ENCODE results near the gene FRMPD4.
A peak's percentile ranks its signal among the peaks of the same experiment; 100 is the strongest.

The FRMPD4 gene

DNA sequence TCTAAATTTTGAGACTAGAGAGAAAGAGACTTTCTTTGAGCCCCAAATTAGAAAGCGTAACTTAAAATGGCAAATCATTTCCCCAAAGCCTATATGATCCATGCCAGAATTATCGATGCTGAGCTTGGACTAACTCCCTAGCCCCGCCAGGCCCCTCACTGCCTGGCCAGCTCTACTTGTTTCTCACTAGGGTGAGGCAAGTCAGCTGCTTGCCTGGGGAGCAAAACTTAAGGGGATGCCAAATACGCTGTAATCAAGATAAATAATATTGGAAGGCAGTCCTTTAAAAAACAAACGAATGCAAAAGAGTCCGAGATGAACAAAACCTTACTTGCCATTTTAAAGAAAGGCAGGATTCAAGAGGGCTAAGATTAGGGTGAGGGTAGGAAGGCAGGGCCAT is 236.0 kb downstream of the FRMPD4 start:
- DNase-seq (ENCODE audit: low spot score in 2 of 2): no peak
- H3K9me3 ChIP-seq: no peaks in the 10 kb centered on the region
- no peaks in the 10 kb centered on the region for H3K4me1 ChIP-seq
- no peaks in the 10 kb centered on the region for H3K36me3 ChIP-seq (replicated peaks)
- H3K4me3 ChIP-seq: no peak overlapping the region
- in situ Hi-C loops (cut with MboI; ENCODE audit: low sequenced_read_pairs): no loop called here
- no peaks in the 10 kb centered on the region for H3K27me3 ChIP-seq (ENCODE audit: low read depth)

DNA sequence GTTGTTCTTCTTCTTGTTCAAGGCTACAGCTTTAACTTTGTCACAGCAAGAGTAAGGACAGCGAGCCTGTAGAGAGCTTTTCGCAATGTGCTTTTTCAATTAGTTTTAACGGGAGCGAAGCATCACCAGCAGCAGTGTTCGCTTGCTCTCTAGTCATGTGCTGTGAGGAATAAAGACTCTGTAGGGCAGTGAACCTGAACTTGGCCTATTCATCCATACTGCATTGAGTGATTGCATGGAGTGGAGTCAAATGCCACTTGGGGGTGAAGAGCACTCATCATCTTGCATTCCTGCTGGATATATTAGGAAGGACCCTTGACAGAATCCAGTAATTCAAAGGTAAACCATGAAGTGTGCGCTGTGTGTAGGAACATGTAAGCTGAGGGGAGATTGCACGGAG is 240.0 kb downstream of the FRMPD4 start:
- no peaks in the 10 kb centered on the region for H3K4me1 ChIP-seq
- no peaks in the 10 kb centered on the region for H3K9me3 ChIP-seq
- no peaks in the 10 kb centered on the region for H3K27me3 ChIP-seq (ENCODE audit: low read depth)
- in situ Hi-C loops (cut with MboI; ENCODE audit: low sequenced_read_pairs): no loop called here
- no peak for DNase-seq (ENCODE audit: low spot score in 2 of 2)
- H3K4me3 ChIP-seq: no peak overlapping the region
- no peaks in the 10 kb centered on the region for H3K36me3 ChIP-seq (replicated peaks)

DNA sequence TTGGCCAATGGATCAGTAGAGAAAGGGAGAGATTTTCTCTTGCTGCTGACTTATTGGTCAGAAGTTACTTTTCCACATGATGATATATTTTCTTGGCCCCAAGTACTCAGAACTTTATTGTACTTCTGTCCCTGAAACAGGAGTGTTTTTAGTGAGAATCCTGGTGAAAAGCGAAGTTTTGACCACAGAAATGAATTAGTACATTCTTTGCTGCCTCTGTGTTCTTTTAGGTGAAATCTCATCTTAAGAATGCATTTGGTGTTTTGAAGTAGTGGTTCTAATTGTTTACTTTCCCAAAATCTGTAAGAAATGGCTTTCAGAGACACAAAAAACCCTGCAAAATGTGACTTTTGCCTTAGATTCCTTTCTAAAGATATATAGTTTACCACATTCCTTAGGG is 240.4 kb downstream of the FRMPD4 start:
- H3K4me1 ChIP-seq: no peaks in the 10 kb centered on the region
- no peaks in the 10 kb centered on the region for H3K36me3 ChIP-seq (replicated peaks)
- H3K4me3 ChIP-seq: no peak overlapping the region
- H3K27me3 ChIP-seq (ENCODE audit: low read depth): no peaks in the 10 kb centered on the region
- H3K9me3 ChIP-seq: no peaks in the 10 kb centered on the region
- in situ Hi-C loops (cut with MboI; ENCODE audit: low sequenced_read_pairs): no loop called here
- no peak for DNase-seq (ENCODE audit: low spot score in 2 of 2)

DNA sequence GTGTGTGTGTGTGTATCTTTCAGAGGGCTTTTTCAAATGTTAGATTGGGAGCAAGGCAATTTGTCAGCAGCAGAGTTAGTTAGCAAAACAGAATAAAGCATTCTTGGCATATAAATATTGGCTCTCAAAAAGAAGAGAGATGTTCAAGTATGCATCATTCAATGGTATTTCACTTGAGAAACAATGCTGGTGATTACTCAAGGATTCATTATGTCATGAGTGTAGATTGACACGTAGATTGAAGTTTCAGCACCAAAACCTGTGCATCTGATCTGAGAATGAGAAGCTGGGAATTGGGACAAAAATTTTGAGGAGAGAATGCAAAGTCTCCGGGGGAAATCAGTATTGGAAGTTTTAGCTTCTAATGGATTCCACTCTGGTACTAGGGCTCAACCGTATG is 241.4 kb downstream of the FRMPD4 start:
- H3K4me1 ChIP-seq: no peaks in the 10 kb centered on the region
- H3K36me3 ChIP-seq (replicated peaks): no peaks in the 10 kb centered on the region

DNA sequence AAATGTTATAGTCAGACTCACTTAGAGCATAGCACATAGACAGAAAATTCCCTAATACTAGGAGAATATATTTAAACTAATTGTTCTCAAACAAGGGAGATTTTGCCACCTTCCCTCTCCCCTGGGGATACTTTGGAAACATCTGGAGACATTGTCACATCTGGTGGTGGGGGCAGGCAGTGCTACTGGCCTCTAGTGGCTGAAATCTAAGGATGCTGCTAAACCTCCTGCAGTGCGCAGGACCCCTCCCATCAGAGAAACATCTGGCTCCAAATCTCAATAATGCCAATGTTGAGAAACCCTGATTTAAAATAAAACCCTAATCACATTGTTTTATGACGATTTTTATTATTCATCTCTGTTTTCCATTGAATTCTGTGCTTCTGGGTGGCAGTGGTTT is 244.9 kb downstream of the FRMPD4 start:
- Histone ChIP-seq H3K27me3 (ENCODE audit: low read depth) (no peaks in the 10 kb centered on the region), H3K36me3 (replicated peaks) (no peaks in the 10 kb centered on the region), H3K9me3 (no peaks in the 10 kb centered on the region), H3K4me1 (peaks cover 9% of the 10 kb centered on the region), H3K4me3 (no peak overlapping the region)
- DNase-seq (ENCODE audit: low spot score in 2 of 2): peak in 1 of 2 experiments; percentile 17
- in situ Hi-C loops (cut with MboI; ENCODE audit: low sequenced_read_pairs): no loop called here

More for the DNA sequence above, 241.4 kb downstream of the FRMPD4 start:
- in situ Hi-C loops (cut with MboI; ENCODE audit: low sequenced_read_pairs): no loop called here
- no peak for DNase-seq (ENCODE audit: low spot score in 2 of 2)
- Histone ChIP-seq H3K4me3 (no peak overlapping the region), H3K27me3 (ENCODE audit: low read depth) (no peaks in the 10 kb centered on the region), H3K9me3 (no peaks in the 10 kb centered on the region)

DNA sequence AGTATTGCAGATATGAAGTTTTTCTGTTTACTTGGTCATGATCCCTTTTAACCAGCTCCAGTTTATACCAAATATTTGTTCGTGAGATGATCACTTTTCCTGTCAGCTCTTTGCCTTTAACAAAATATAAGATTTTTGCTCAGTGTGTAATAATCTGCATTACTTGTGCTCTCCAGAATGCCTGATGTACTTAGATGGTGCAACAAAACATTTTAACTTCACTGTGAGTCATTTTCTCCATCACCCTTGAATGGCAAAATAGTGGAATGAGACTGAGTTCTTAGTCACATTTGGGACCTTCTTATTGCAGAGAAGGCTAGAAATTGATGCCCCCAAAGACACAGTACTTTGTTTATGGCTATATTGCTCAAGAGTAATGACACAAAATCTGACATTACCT is 252.0 kb downstream of the FRMPD4 start:
- in situ Hi-C loops (cut with MboI; ENCODE audit: low sequenced_read_pairs): no loop called here

DNA sequence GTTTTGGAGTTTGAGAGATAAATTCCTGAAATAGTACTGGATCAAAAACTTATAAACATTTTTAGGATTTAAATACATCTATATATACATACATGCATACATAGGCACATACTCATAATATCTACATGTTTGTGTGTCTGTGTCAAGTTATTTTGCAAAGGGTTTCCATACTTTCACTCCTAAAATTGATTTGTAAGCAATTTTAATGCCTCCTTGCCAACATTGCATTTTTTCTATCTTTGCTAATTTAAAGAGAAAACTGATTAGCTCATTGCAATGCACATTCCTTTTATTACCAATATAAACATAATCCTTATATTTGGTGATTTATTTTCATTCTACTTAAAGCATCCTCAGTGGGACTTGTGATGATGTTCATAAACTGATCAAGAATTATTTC is 258.3 kb downstream of the FRMPD4 start:
- H3K4me1 ChIP-seq: no peaks in the 10 kb centered on the region
- in situ Hi-C loops (cut with MboI; ENCODE audit: low sequenced_read_pairs): no loop called here
- DNase-seq (ENCODE audit: low spot score in 2 of 2): no peak
- H3K9me3 ChIP-seq: no peaks in the 10 kb centered on the region
- no peaks in the 10 kb centered on the region for H3K36me3 ChIP-seq (replicated peaks)
- H3K4me3 ChIP-seq: no peak overlapping the region
- no peaks in the 10 kb centered on the region for H3K27me3 ChIP-seq (ENCODE audit: low read depth)

More for the DNA sequence above, 252.0 kb downstream of the FRMPD4 start:
- H3K36me3 ChIP-seq (replicated peaks): no peaks in the 10 kb centered on the region
- H3K9me3 ChIP-seq: no peaks in the 10 kb centered on the region
- no peak for DNase-seq (ENCODE audit: low spot score in 2 of 2)
- no peak overlapping the region for H3K4me3 ChIP-seq
- H3K27me3 ChIP-seq (ENCODE audit: low read depth): no peaks in the 10 kb centered on the region
- peaks cover 9% of the 10 kb centered on the region for H3K4me1 ChIP-seq

DNA sequence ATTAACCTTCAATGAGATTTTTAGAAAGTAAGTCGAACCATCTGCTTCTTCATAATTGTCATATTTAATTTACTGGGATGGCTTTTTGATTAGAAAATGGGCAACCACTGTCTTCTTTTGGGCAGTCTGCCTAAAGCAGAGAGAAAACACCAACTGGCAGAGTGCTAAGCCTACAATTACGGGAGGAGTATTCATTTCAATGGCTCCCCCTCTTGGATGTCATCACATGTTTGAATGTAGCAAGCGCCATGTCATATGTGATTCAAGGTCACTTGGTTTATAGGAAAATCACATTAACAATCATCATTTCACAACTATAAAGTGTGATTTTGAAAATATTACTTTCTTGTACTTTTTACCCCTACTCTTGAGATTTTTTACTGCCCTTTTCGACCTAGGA is 261.9 kb downstream of the FRMPD4 start:
- H3K9me3 ChIP-seq: no peaks in the 10 kb centered on the region
- H3K4me3 ChIP-seq: no peak overlapping the region

DNA sequence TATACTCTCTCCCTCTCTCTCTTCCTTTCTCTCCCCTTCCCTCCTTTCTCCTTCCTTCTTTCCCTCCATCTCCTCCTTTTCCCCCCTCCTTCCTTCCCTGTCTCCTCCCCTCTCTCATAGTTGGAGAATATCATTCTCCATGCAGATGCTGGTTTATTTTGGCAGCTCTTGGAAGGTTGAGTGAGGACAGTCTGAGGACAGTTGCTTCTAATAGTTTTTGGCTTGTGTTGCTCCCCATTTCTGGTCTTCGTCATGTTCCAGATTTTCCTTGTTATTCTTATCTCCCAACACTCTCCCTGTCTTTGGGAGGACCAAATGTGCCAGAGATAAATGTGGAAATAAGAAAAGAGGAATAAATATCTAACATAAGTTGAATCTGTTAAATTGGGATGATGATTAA is 263.0 kb downstream of the FRMPD4 start:
- DNase-seq (ENCODE audit: low spot score in 2 of 2): no peak
- no peak overlapping the region for H3K4me3 ChIP-seq
- H3K36me3 ChIP-seq (replicated peaks): no peaks in the 10 kb centered on the region
- H3K4me1 ChIP-seq: no peaks in the 10 kb centered on the region
- in situ Hi-C loops (cut with MboI; ENCODE audit: low sequenced_read_pairs): no loop called here
- no peaks in the 10 kb centered on the region for H3K9me3 ChIP-seq
- H3K27me3 ChIP-seq (ENCODE audit: low read depth): no peaks in the 10 kb centered on the region

More for the DNA sequence above, 261.9 kb downstream of the FRMPD4 start:
- H3K27me3 ChIP-seq (ENCODE audit: low read depth): no peaks in the 10 kb centered on the region
- no peaks in the 10 kb centered on the region for H3K4me1 ChIP-seq
- no peak for DNase-seq (ENCODE audit: low spot score in 2 of 2)
- in situ Hi-C loops (cut with MboI; ENCODE audit: low sequenced_read_pairs): no loop called here
- no peaks in the 10 kb centered on the region for H3K36me3 ChIP-seq (replicated peaks)

DNA sequence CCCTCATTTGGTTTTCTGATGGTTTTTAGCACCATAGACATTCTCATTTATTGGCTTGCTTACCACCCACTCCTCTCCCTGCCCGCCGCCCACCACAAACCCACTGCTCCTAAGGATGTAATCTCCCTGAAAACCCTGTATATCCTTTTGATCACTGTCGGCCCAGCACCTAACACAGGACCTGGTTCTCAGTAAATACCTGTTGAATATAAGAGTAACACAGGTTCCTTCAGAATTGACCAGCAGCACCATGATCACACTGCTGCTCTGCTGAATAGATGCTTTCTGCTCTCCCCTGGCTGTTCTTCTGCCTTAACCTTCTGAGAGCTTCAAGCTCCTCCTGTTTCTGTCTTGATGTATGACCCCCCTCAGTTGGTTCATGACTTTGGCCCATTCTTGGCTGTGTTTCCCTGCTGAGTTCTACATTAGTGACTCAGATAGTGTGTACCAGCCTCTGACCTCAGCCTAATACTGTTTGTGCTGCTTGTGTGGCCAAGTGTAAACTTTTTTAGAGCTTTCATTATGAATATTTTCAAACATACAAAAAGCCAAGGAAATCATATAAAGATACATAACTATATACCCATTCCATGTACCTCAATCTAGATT is 265.3 kb downstream of the FRMPD4 start:
- Histone ChIP-seq H3K9me3 (no peaks in the 10 kb centered on the region), H3K4me1 (no peaks in the 10 kb centered on the region; the same call in 1 of the 2 replicates)
- in situ Hi-C loops (cut with MboI; ENCODE audit: low sequenced_read_pairs): no loop called here

DNA sequence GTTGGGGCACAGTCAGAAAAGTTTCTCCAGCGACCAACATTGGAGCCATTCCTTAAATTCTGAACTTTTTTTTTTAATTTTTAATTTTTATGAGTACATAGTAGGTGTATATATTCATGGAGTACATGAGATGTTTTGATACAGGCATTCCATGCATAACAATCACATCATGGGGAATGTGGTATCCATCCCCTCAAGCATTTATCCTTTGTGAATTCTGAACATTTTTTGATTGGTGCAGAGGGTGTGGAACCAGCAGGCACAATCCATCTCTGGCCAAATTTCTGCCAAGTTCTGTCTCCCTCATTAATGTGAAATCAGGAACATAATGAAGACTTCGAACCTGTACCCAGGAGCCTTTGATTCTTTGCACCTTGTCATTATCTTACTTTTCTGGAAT is 267.0 kb downstream of the FRMPD4 start:
- no peak overlapping the region for H3K4me3 ChIP-seq
- no peak for DNase-seq (ENCODE audit: low spot score in 2 of 2)
- in situ Hi-C loops (cut with MboI; ENCODE audit: low sequenced_read_pairs): no loop called here
- no peaks in the 10 kb centered on the region for H3K9me3 ChIP-seq
- H3K4me1 ChIP-seq: no peaks in the 10 kb centered on the region; the same call in 1 of the 2 replicates
- H3K36me3 ChIP-seq (replicated peaks): no peaks in the 10 kb centered on the region
- no peaks in the 10 kb centered on the region for H3K27me3 ChIP-seq (ENCODE audit: low read depth)

More for the DNA sequence above, 265.3 kb downstream of the FRMPD4 start:
- Histone ChIP-seq H3K36me3 (replicated peaks) (no peaks in the 10 kb centered on the region), H3K27me3 (ENCODE audit: low read depth) (no peaks in the 10 kb centered on the region), H3K4me3 (no peak overlapping the region)
- DNase-seq (ENCODE audit: low spot score in 2 of 2): no peak

DNA sequence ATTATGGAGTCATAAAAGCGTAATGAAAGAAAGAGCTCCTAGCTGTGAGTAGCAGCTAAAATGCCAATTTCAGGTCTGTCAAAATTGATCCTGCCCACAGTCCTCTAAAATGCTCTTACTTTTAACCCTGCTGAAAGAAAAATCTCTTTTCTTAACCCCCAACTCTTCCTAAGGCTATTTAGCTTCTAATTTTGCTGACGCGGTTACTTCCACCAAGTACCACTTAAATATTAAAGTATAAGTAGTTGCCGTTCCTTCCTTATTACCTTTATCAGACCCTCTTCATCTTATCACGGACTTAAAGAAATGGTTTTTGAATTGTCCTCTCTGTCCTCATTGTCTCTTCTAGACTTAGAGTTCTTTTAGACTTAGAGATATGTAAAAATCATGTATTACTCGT is 272.2 kb downstream of the FRMPD4 start:
- in situ Hi-C loops (cut with MboI; ENCODE audit: low sequenced_read_pairs): no loop called here
- Histone ChIP-seq H3K9me3 (no peaks in the 10 kb centered on the region), H3K27me3 (ENCODE audit: low read depth) (no peaks in the 10 kb centered on the region), H3K36me3 (replicated peaks) (no peaks in the 10 kb centered on the region), H3K4me3 (no peak overlapping the region), H3K4me1 (no peaks in the 10 kb centered on the region; the same call in 1 of the 2 replicates)
- DNase-seq (ENCODE audit: low spot score in 2 of 2): no peak

DNA sequence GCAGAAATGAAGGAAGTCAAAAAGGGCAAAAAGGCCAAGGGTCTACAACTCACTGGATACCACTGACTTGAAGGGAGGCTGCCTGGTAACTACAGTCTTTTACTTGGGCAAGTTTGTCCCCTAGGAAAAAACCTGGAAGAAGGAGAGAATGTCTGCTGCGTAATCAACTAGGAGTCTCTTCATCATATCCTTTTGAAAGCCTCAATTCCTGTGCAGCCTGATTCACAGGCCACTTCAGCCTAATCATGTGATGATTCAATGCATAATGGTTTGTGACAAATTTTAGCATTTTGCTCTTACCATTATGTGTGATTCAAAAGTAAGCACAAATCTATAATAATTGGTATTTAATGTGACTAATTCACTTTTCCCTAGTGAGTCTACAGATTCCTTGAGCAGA is 273.6 kb downstream of the FRMPD4 start:
- no peak overlapping the region for H3K4me3 ChIP-seq
- no peaks in the 10 kb centered on the region for H3K36me3 ChIP-seq (replicated peaks)
- H3K9me3 ChIP-seq: no peaks in the 10 kb centered on the region
- in situ Hi-C loops (cut with MboI; ENCODE audit: low sequenced_read_pairs): no loop called here
- H3K27me3 ChIP-seq (ENCODE audit: low read depth): peaks cover 2% of the 10 kb centered on the region; the same call in 1 of the 2 replicates
- no peaks in the 10 kb centered on the region; the same call in 1 of the 2 replicates for H3K4me1 ChIP-seq
- DNase-seq (ENCODE audit: low spot score in 2 of 2): no peak

DNA sequence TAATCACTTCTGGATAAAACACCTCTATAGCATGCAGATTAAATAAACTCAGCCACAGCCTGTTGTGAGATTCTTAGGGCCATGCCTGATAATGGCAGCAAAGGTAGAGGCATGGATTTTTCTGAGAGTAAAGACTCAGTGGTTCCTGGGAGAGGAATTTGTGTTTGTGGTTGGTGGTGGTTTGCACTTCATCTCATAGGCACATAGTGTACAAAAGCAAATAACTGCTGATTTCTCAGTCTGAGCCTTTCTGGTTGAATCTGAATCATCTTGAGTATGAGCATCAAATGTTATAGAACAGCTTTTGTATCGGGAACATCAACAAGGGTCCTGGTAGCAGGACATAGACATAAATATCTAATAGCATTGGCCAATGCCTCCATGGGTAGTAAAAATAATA is 274.3 kb downstream of the FRMPD4 start:
- Histone ChIP-seq H3K9me3 (no peaks in the 10 kb centered on the region), H3K36me3 (replicated peaks) (no peaks in the 10 kb centered on the region), H3K27me3 (ENCODE audit: low read depth) (peaks cover 2% of the 10 kb centered on the region; the same call in 1 of the 2 replicates), H3K4me1 (no peaks in the 10 kb centered on the region), H3K4me3 (no peak overlapping the region)
- no peak for DNase-seq (ENCODE audit: low spot score in 2 of 2)
- in situ Hi-C loops (cut with MboI; ENCODE audit: low sequenced_read_pairs): no loop called here

DNA sequence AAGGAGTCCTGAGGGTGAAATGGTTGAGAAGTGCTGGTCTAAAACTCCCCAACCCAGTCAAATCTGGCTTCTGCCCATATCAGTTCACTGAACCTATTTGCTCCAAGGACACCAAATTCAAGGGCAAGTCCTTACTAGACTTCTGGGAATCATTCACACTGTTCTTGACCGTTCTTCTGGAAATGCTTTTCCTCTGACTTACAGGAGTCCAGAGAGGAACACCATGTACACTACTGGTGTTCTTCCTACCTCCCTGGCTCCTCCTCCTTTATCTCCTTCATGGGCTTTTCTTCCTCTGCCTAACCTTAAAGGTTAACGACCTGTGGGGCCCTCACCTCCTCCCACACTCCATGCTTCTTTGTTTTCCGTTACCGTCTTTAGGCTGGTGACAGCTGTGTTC is 281.3 kb downstream of the FRMPD4 start:
- H3K36me3 ChIP-seq (replicated peaks): no peaks in the 10 kb centered on the region
- peaks cover 13% of the 10 kb centered on the region for H3K4me1 ChIP-seq
- no peak for DNase-seq (ENCODE audit: low spot score in 2 of 2)
- in situ Hi-C loops (cut with MboI; ENCODE audit: low sequenced_read_pairs): no loop called here
- no peak overlapping the region for H3K4me3 ChIP-seq
- peaks cover 2% of the 10 kb centered on the region; the same call in 1 of the 2 replicates for H3K27me3 ChIP-seq (ENCODE audit: low read depth)
- no peaks in the 10 kb centered on the region for H3K9me3 ChIP-seq

All from HAP-1 (cell line).